Astrocyte (in vitro differentiated cells and primary cell): ENCODE results near the gene HSF4. TPM values are rescaled to one million over a fixed set of nuclear protein-coding genes. Genes with fewer than 3 reads are reported as not detected.

Experiments used
- DNase-seq: peaks from one replicate; pipeline ENCODE4 v3.0.0-alpha.2; 2010; ENCODE audit warnings: low read depth
- FAIRE-seq: peaks from 2 replicates; lab custom pipeline; 2011; peaks lifted over from hg19 to GRCh38; lab: Jason Lieb, UNC
- H2AFZ ChIP-seq: 2 replicates; pipeline ENCODE4 v1.6.0; 2012; ENCODE audit warnings: low read depth, low read length, inconsistent platforms
- H3K27ac ChIP-seq: 2 replicates; pipeline ENCODE4 v1.5.1; 2011; ENCODE audit warnings: low read depth, low read length, inconsistent platforms
- H3K27me3 ChIP-seq: 2 replicates; pipeline ENCODE4 v1.6.0; 2011; ENCODE audit warnings: low read length, inconsistent platforms; ENCODE audit not compliant: insufficient read depth
- H3K36me3 ChIP-seq: 2 replicates; pipeline ENCODE4 v1.5.1; 2011; ENCODE audit warnings: low read length, inconsistent platforms; ENCODE audit not compliant: insufficient read depth
- H3K4me1 ChIP-seq: 2 replicates; pipeline ENCODE4 v1.5.1; 2011; ENCODE audit warnings: low read length, inconsistent platforms; ENCODE audit not compliant: insufficient read depth
- H3K4me2 ChIP-seq: 2 replicates; pipeline ENCODE4 v1.6.0; 2012; ENCODE audit warnings: low read length, inconsistent platforms
- H3K4me3 ChIP-seq: 2 replicates; pipeline ENCODE4 v1.5.1; 2011; ENCODE audit warnings: low read depth, mild to moderate bottlenecking, low read length, inconsistent platforms; ENCODE audit not compliant: insufficient read depth
- H3K79me2 ChIP-seq: 2 replicates; pipeline ENCODE4 v1.6.0; 2012; ENCODE audit warnings: mild to moderate bottlenecking, low read length, inconsistent platforms; ENCODE audit not compliant: insufficient read depth
- H3K9ac ChIP-seq: 2 replicates; pipeline ENCODE4 v1.6.0; 2012; ENCODE audit warnings: mild to moderate bottlenecking, low read length, inconsistent platforms
- H3K9me3 ChIP-seq: 2 replicates; pipeline ENCODE4 v1.5.1; 2012; ENCODE audit warnings: low read depth, mild to moderate bottlenecking, low read length, inconsistent platforms; ENCODE audit not compliant: insufficient read depth
- H4K20me1 ChIP-seq: 2 replicates; pipeline ENCODE4 v1.6.0; 2012; ENCODE audit warnings: low read length, inconsistent platforms; ENCODE audit not compliant: insufficient read depth
- H3K27ac Mint-ChIP-seq: one replicate; pipeline ENCODE4 v1.8.0; 2021; ENCODE audit warnings: mild to moderate bottlenecking, mixed read lengths; ENCODE audit not compliant: unreplicated experiment
- H3K27me3 Mint-ChIP-seq: one replicate; pipeline ENCODE4 v1.8.0; 2021; ENCODE audit warnings: low read depth, mixed read lengths; ENCODE audit not compliant: unreplicated experiment
- H3K36me3 Mint-ChIP-seq: one replicate; pipeline ENCODE4 v1.8.0; 2021; ENCODE audit warnings: low read depth, mixed read lengths; ENCODE audit not compliant: unreplicated experiment
- H3K4me1 Mint-ChIP-seq: one replicate; pipeline ENCODE4 v1.8.0; 2021; ENCODE audit warnings: low read depth, mixed read lengths; ENCODE audit not compliant: unreplicated experiment
- H3K4me3 Mint-ChIP-seq: one replicate; pipeline ENCODE4 v1.8.0; 2021; ENCODE audit warnings: mild to moderate bottlenecking, moderate library complexity, mixed read lengths; ENCODE audit not compliant: unreplicated experiment
- H3K9me3 Mint-ChIP-seq: one replicate; pipeline ENCODE4 v1.8.0; 2021; ENCODE audit warnings: mild to moderate bottlenecking, mixed read lengths; ENCODE audit not compliant: unreplicated experiment
- CTCF ChIP-seq: IDR thresholded peaks from 2 replicates; pipeline ENCODE4 v1.5.1; 2011; ENCODE audit warnings: low read depth, mild to moderate bottlenecking, inconsistent platforms, low read length, moderate library complexity; ENCODE audit not compliant: insufficient read depth
- EZH2 ChIP-seq: IDR thresholded peaks from 2 replicates; pipeline ENCODE4 v1.6.1; 2012; ENCODE audit warnings: mild to moderate bottlenecking, low read length, inconsistent platforms; ENCODE audit not compliant: insufficient read depth
- total RNA-seq: library from RNA; stranded (reverse); gene quantifications from 2 replicates; pipeline ENCODE4 v1.2.1, GENCODE V29; 2021

HSF4 gene
- total RNA-seq, 1 donor from 2014 or later, result 4.5 TPM

- no peaks in the 10 kb centered on the region for H3K27me3 Mint-ChIP-seq
- Histone ChIP-seq H3K4me2 (no peak overlapping the region), H2AFZ (no peak overlapping the region), H3K4me3 (no peak overlapping the region), H3K9ac (no peak overlapping the region), H3K36me3 (peaks cover 40% of the 10 kb centered on the region), H3K27me3 (no peaks in the 10 kb centered on the region), H3K9me3 (no peaks in the 10 kb centered on the region), H3K4me1 (no peaks in the 10 kb centered on the region), H3K27ac (no peak overlapping the region), H4K20me1 (no peaks in the 10 kb centered on the region), H3K79me2 (no peaks in the 10 kb centered on the region)
- H3K9me3 Mint-ChIP-seq, result peaks cover 4% of the 10 kb centered on the region
- H3K27ac Mint-ChIP-seq, result no peak overlapping the region
- peaks cover 32% of the 10 kb centered on the region for H3K36me3 Mint-ChIP-seq
- DNase-seq (peak; percentile 30), FAIRE-seq (no peak)
- no peak overlapping the region for H3K4me3 Mint-ChIP-seq
- H3K4me1 Mint-ChIP-seq, result no peaks in the 10 kb centered on the region
- TF ChIP-seq EZH2, result no peak
- no peak for TF ChIP-seq CTCF
Measured at GRCh38 chr16:67137605-67138004, 26.9 kb upstream of the HSF4 start.

- FAIRE-seq, result no peak
- Histone ChIP-seq H3K4me3 (no peak overlapping the region), H4K20me1 (peaks cover 3% of the 10 kb centered on the region), H2AFZ (no peak overlapping the region), H3K9ac (no peak overlapping the region), H3K27me3 (no peaks in the 10 kb centered on the region), H3K9me3 (no peaks in the 10 kb centered on the region), H3K79me2 (no peaks in the 10 kb centered on the region), H3K4me1 (no peaks in the 10 kb centered on the region), H3K36me3 (peaks cover 50% of the 10 kb centered on the region), H3K4me2 (no peak overlapping the region), H3K27ac (no peak overlapping the region)
- no peak for TF ChIP-seq EZH2
- TF ChIP-seq CTCF, result no peak
- Mint-ChIP-seq H3K4me3 (no peak overlapping the region), H3K27me3 (no peaks in the 10 kb centered on the region), H3K9me3 (peaks cover 4% of the 10 kb centered on the region), H3K36me3 (peaks cover 39% of the 10 kb centered on the region), H3K4me1 (no peaks in the 10 kb centered on the region), H3K27ac (no peak overlapping the region)
- DNase-seq, result no peak
Measured at GRCh38 chr16:67141391-67141790, 23.2 kb upstream of the HSF4 start.

- TF ChIP-seq CTCF (no peak), EZH2 (no peak)
- H3K27me3 ChIP-seq, result no peaks in the 10 kb centered on the region
- no peak overlapping the region for H3K27ac Mint-ChIP-seq
- no peaks in the 10 kb centered on the region for H3K4me1 ChIP-seq
- peaks cover 40% of the 10 kb centered on the region for H3K36me3 Mint-ChIP-seq
- no peak overlapping the region for H3K4me2 ChIP-seq
- no peaks in the 10 kb centered on the region for H3K79me2 ChIP-seq
- peaks cover 53% of the 10 kb centered on the region for H3K36me3 ChIP-seq
- no peak for FAIRE-seq
- no peaks in the 10 kb centered on the region for H3K4me1 Mint-ChIP-seq
- H2AFZ ChIP-seq, result no peak overlapping the region
- peaks cover 4% of the 10 kb centered on the region for H3K9me3 Mint-ChIP-seq
- H4K20me1 ChIP-seq, result peaks cover 9% of the 10 kb centered on the region
- H3K4me3 ChIP-seq, result no peak overlapping the region
- H3K9me3 ChIP-seq, result no peaks in the 10 kb centered on the region
- no peak overlapping the region for H3K4me3 Mint-ChIP-seq
- H3K9ac ChIP-seq, result no peak overlapping the region
- no peak overlapping the region for H3K27ac ChIP-seq
- DNase-seq, result no peak
- H3K27me3 Mint-ChIP-seq, result no peaks in the 10 kb centered on the region
Measured at GRCh38 chr16:67142342-67142741, 22.2 kb upstream of the HSF4 start.
